ENCODE data around the gene RAB20.
A peak's percentile ranks its signal among the peaks of the same experiment; 100 is the strongest.
"Not testable (repeated sequence)": the region's sequence is repeated elsewhere in the genome, so short reads cannot be mapped to it uniquely, and the experiment has no call there.

Gene RAB20

GRCh38 chr13:110554946-110555345 lies 6.6 kb downstream of the RAB20 start:
- DNase-seq (ENCODE audit: low read depth, low spot score): no peak

- no peak for DNase-seq (ENCODE audit: low read depth, low spot score)
These were observed 7.2 kb downstream of the RAB20 start for GRCh38 chr13:110554227-110554836.

GRCh38 chr13:110553417-110553816 lies 8.1 kb downstream of the RAB20 start:
- DNase-seq (ENCODE audit: low read depth, low spot score): no peak

GRCh38 chr13:110552767-110553166 lies 8.8 kb downstream of the RAB20 start:
- DNase-seq (ENCODE audit: low read depth, low spot score): no peak

GRCh38 chr13:110551284-110551683 lies 10.2 kb downstream of the RAB20 start:
- DNase-seq (ENCODE audit: low read depth, low spot score): no peak

- no peak for DNase-seq (ENCODE audit: low read depth, low spot score)
These were observed 11.7 kb downstream of the RAB20 start for GRCh38 chr13:110549795-110550160.

GRCh38 chr13:110548891-110549794 lies 12.4 kb downstream of the RAB20 start:
- no peak for DNase-seq (ENCODE audit: low read depth, low spot score)

- peak; percentile 94 for DNase-seq (ENCODE audit: low read depth, low spot score)
These were observed 14.6 kb downstream of the RAB20 start for GRCh38 chr13:110546926-110547325.

- no peak for DNase-seq (ENCODE audit: low read depth, low spot score)
These were observed 15.1 kb downstream of the RAB20 start for GRCh38 chr13:110546378-110546777.

GRCh38 chr13:110542169-110542796 lies 19.2 kb downstream of the RAB20 start:
- no peak for DNase-seq (ENCODE audit: low read depth, low spot score)

- peak; percentile 53 for DNase-seq (ENCODE audit: low read depth, low spot score)
These were observed 20.0 kb downstream of the RAB20 start for GRCh38 chr13:110541526-110541920.

GRCh38 chr13:110540871-110541525 lies 20.5 kb downstream of the RAB20 start:
- no peak for DNase-seq (ENCODE audit: low read depth, low spot score)

GRCh38 chr13:110539894-110540293 lies 21.6 kb downstream of the RAB20 start:
- no peak for DNase-seq (ENCODE audit: low read depth, low spot score)

GRCh38 chr13:110538632-110539031 lies 22.9 kb downstream of the RAB20 start:
- no peak for DNase-seq (ENCODE audit: low read depth, low spot score)

- no peak for DNase-seq (ENCODE audit: low read depth, low spot score)
These were observed 25.4 kb downstream of the RAB20 start for GRCh38 chr13:110536006-110536693.

- DNase-seq (ENCODE audit: low read depth, low spot score): no peak
These were observed 26.0 kb downstream of the RAB20 start for GRCh38 chr13:110535526-110535925.

GRCh38 chr13:110533771-110534670 lies 27.5 kb downstream of the RAB20 start:
- no peak for DNase-seq (ENCODE audit: low read depth, low spot score)

- DNase-seq (ENCODE audit: low read depth, low spot score): not testable (repeated sequence)
These were observed 29.3 kb downstream of the RAB20 start for GRCh38 chr13:110532258-110532657.

- DNase-seq (ENCODE audit: low read depth, low spot score): no peak
These were observed 29.8 kb downstream of the RAB20 start for GRCh38 chr13:110531671-110532083.

GRCh38 chr13:110531100-110531499 lies 30.4 kb downstream of the RAB20 start:
- DNase-seq (ENCODE audit: low read depth, low spot score): no peak
